ENCODE results near the gene BCAS3.

BCAS3 gene

DNA sequence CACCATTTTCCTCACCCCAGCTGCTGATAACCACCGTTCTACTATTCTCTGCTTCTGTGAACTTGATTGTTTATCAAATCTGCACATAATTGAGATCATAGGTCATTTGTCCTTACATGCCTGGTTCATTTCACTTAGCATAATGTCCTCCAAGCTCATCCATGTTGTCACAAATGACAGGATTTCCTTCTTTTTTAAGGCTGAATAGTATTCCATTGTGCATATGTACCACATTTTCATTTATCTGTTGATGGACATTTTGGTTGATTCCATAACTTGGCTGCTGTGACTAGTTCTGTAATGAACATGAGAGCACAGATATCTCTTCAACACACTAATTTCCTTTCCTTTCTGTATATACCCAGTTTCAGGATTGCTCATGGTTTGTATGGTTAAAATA, 496.7 kb downstream of the BCAS3 start:
- no peak for DNase-seq

- DNase-seq = no peak
These were observed 497.9 kb downstream of the BCAS3 start for GRCh38 chr17:61175298-61176142.

GRCh38 chr17:61177351-61177750, 499.7 kb downstream of the BCAS3 start:
- no peak for DNase-seq

DNA sequence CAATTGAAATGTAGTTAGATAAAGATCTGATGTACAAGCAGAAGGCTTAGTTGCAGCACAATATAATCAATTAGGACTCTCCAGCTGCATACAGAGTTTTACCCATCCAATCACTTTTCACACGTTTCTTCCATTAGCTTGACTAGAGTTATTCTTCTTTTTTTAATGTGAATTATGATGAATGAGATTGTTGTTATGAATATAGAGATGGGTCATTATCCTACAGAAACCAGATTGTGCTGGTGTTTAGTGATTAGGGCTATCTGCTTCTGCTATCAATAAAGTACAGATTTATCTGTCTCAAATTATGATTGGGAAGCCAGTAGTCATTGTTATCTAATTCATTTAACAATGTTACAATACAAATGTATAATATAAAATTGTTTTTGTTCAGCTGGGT, 500.6 kb downstream of the BCAS3 start:
- no peak for DNase-seq

GRCh38 chr17:61179380-61179806, 501.7 kb downstream of the BCAS3 start:
- no peak for DNase-seq

GRCh38 chr17:61183793-61184192, 506.1 kb downstream of the BCAS3 start:
- no peak for DNase-seq

DNA sequence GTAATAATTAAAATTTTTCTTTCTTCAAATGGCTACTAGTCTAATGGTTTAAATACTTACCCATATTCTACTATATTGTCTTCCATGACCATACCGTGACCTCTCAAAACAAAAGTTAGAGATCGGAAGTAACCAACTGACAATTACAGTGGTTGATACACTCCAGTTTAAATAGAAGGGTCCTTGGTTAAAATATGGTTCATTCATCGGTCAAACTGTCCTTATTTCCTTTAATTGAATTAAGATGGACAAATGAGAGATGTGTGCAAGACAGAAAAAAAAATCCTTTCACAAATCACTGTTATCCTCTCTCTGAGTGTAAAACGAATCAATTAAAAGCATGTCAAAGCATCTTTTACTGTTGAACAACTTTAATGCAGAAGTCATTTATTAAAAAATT, 507.7 kb downstream of the BCAS3 start:
- no peak for DNase-seq

GRCh38 chr17:61187038-61187437, 509.4 kb downstream of the BCAS3 start:
- no peak for DNase-seq

- no peak for DNase-seq
These were observed 510.4 kb downstream of the BCAS3 start for GRCh38 chr17:61188081-61188480.

DNA sequence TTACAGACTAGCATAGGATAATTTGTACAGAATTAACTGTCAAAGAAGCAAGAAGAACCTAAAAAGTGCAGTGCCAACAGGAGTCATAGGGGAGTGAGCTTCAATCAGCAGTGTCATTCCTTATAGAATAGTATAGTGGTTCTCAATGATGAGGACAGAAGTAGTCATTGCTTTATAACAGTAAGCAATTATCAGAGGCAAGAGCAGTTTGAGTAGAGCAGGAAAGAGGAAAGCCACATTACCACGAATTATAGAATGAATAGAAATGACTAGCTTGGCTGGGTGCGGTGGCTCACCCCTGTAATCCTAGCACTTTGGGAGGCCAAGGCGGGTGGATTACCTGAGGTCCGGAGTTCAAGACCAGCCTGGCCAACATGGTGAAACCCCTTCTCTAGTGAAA, 512.3 kb downstream of the BCAS3 start:
- no peak for DNase-seq

GRCh38 chr17:61196302-61196704, 518.7 kb downstream of the BCAS3 start:
- peak; percentile 23 for DNase-seq

DNA sequence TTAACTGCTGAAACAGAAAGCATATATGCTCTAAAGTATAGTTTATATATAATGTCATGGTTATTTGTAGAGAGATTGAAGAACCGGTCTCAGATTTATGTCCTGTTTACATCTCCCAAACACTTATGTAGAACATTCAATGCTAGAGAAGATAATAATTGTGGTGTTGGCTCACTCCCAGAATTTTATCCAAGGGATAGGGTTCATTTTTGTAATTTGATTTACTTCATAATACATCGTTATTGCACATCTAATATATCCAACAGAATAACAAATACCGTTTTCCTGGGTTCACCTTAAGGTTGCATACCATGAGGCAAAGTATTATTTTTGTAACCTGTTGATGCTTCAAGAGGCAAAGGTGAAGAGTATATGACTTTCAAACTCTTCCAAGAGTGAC, 519.1 kb downstream of the BCAS3 start:
- no peak for DNase-seq

DNA sequence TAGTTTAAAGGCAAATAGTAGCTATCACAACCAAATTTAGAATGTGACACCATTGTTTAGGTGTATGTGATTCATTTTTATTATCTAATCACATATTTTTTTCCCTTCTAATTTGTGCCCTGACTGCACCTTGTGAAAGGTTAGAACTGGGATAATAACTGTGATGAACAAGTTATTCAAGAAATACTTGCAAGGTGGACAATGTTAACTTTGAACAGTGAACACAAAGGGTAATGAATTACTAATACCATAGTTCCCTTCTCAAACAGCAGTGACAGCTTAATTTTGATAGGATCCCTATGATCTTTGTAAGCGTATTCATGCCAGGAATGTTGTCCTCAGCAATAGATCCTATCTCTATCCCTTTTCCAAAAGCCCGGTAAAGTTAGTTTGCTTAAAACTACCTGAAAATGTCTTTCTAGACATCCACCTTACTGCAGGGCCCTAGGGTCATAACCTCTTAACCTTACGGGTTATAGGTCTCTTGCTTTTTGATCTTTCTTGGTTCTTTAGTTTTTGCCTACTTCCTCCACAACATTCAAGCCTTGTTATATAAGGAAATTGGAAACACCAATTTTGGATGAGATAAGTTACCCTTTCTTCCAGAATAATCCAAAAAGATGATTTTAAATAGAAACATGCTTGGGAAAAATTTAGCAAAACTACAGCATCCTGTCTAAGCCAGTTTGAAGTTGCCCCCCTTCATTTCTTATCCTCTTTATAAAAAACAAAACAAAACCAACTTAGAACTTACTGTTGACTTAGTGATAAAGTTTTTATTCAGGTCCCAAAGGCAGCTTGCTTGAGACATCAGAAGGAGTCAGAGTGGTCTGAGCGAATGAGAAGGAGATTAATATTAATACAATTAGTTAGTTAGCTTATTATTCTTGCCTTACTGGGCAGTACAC, 522.0 kb downstream of the BCAS3 start:
- no peak for DNase-seq

DNA sequence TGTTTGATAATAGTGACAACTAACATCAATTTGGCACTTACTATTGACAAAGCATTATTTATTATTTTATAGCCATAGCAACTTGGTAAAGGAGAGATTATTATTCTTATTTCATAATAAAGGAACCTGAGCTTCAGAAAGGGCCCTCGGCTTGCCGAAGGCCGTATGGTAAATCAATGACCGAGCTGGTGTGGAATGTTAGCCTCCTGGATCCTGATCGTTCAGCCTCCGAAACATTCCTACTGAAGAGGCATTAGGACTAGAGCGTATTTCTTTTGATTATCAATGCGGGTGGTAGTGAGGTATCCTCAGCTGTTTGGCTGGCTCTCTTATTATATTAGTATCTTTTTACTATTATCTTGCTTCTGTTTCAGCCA, 522.7 kb downstream of the BCAS3 start:
- DNase-seq = no peak

GRCh38 chr17:61201211-61201610, 523.6 kb downstream of the BCAS3 start:
- no peak for DNase-seq

DNA sequence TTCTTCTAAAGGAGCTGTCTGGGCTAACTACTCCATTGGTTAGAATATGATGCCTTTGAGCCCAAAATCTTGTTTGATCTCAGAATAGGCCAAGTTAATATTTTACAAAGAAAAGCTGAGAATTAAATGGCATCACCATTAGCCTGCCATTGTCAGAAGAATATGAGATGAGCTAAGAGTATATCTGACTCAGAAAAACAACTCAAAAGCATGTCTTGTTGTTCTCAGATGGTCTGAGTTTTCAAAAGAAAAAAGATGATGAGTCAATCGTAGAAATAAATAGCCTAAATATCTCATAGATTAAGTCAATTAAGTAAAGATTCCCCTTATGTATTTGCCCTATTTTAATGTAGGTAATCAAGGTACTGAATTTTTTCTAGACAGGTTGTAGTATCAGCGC, 524.9 kb downstream of the BCAS3 start:
- no peak for DNase-seq

GRCh38 chr17:61203671-61204131, 526.0 kb downstream of the BCAS3 start:
- no peak for DNase-seq

DNA sequence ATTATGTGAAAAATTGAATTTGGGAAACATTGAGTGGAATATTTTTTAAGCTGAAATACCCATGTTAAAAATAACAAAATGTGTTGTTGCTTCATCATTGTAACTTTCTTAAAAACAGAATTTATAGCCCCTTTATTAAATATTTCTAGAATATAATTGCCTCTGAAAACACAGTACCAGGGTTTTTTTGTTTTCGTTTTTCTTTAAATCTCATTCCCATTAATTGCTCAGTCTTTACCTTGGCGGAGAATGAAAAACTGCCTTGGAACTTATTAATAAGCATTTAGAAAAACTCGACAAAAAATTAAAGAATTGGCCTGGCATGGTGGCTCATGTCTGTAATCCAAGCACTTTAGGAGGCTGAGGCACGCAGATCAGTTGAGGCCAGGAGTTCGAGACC, 526.8 kb downstream of the BCAS3 start:
- DNase-seq = no peak

- DNase-seq = no peak
These were observed 527.8 kb downstream of the BCAS3 start for GRCh38 chr17:61205401-61205800.

DNA sequence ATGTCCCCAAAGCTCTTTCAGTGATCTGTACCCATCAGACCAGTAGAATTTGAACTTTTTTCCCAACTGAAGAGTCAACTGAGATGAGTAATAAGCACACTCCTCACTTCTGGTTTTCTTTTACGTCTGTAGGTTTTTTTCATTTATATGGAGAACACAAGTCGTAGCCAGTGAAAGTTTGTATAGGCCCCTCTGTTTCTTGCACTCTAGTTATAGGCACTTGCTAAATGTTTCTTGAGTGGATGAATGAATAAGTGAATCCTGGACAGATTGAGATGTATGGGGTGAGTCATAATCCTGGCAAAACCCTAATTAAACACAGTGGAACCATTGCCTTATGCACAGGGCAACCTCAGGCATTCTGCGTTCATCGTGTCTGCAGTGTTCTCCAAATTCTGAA, 528.3 kb downstream of the BCAS3 start:
- DNase-seq = no peak

DNA sequence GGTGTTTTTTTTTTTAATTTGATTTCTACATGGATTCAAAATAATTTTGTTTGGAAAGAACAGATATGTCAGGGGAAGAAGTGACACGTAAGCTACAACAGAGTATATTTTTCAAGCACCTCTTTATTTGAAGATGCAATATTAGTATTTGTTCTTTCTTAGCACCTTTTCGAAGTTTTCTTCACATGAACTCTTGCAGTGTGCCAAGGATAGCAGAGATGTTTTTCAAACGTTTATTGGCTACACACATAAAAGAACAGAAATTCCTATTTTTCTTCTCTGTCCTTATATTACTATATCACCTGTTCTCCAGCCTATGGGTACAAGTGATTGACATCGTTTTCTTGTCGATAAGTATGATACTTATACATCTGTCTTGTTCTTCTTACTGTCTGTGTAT, 529.3 kb downstream of the BCAS3 start:
- DNase-seq = no peak

DNA sequence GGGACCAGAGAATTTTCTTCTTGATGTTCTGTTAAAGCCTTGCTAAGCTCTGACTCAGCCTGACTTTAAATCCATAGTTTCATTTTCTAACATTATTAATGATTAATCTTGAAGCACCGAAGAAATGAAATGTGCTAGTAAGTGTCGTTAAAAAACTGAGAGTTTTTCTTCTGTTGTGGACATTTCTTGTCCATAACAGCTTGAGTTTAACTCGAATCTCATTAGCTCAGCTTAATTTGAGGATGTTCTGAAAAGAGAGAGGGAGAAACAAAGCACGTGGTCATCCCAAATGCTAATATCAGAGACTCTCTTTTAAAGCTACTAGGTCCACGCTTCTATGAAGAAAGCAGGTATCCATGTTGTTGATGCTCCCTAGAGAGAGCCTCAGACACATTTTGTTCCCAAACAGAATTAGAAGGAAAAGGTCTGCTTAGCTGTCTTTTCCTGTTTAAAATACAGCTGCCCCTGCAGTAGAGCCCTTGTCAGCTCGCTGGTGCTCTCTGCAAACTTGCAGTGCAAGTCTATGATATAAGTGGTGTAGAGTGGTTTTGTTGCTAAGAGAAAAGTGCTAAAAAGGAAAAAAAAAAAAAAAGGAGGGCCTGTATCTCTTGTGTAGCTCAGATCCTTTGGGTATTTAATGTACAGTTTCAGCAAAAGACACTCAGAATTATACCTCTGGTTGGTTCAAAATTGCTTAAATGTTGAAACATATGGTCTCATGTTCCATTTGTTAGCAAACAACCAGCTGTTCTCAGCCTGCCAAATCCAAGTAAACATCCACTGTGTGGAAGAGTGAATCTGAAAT, 530.9 kb downstream of the BCAS3 start:
- peak; percentile 38 for DNase-seq

GRCh38 chr17:61209106-61209439, 531.4 kb downstream of the BCAS3 start:
- DNase-seq = no peak
